Measurements from ENCODE around the gene ISG20L2.

The ISG20L2 gene

GRCh38 chr1:156721131-156721530 is 7.4 kb downstream of the ISG20L2 start:
- Mint-ChIP-seq H3K4me3 (no peak overlapping the region), H3K36me3 (peaks cover 36% of the 10 kb centered on the region), H3K27ac (no peak overlapping the region), H3K27me3 (no peaks in the 10 kb centered on the region), H3K9me3 (no peaks in the 10 kb centered on the region), H3K4me1 (peaks cover 16% of the 10 kb centered on the region)
- no peak for DNase-seq
- CTCF ChIA-PET, result interaction anchor here (0.8 to 1.5 kb wide), 8 partner anchors 9 to 206 kb away, joined by 3 to 12 read pairs (median 4); partner anchors contain the start of genes INSRR and NTRK1

- Mint-ChIP-seq H3K27ac (no peak overlapping the region), H3K36me3 (peaks cover 29% of the 10 kb centered on the region), H3K4me3 (no peak overlapping the region), H3K9me3 (no peaks in the 10 kb centered on the region), H3K27me3 (no peaks in the 10 kb centered on the region), H3K4me1 (no peaks in the 10 kb centered on the region)
- no peak for DNase-seq
- CTCF ChIA-PET, result interaction anchor here (4.6 to 6.0 kb wide), 2 partner anchors 9 to 28 kb away, joined by 28 to 34 read pairs; no protein-coding TSS in a partner anchor
Measured at GRCh38 chr1:156717351-156717750, 11.2 kb downstream of the ISG20L2 start.

GRCh38 chr1:156714830-156715229 is 13.7 kb downstream of the ISG20L2 start:
- no peaks in the 10 kb centered on the region for H3K4me1 Mint-ChIP-seq
- no peak overlapping the region for H3K4me3 Mint-ChIP-seq
- DNase-seq, result no peak
- CTCF ChIA-PET, result interaction anchor here (1.0 to 6.0 kb wide), 6 partner anchors 9 to 57 kb away, joined by 3 to 34 read pairs (median 15); partner anchors contain the start of gene CRABP2
- no peaks in the 10 kb centered on the region for H3K9me3 Mint-ChIP-seq
- H3K27me3 Mint-ChIP-seq, result no peaks in the 10 kb centered on the region
- H3K27ac Mint-ChIP-seq, result peak overlapping the region; percentile 15
- peaks cover 19% of the 10 kb centered on the region for H3K36me3 Mint-ChIP-seq

GRCh38 chr1:156712626-156713025 is 15.9 kb downstream of the ISG20L2 start:
- Mint-ChIP-seq H3K9me3 (no peaks in the 10 kb centered on the region), H3K4me3 (no peak overlapping the region), H3K4me1 (peaks cover 1% of the 10 kb centered on the region), H3K27ac (no peak overlapping the region), H3K27me3 (peaks cover 9% of the 10 kb centered on the region), H3K36me3 (peaks cover 19% of the 10 kb centered on the region)
- no peak for DNase-seq
- CTCF ChIA-PET, result interaction anchor here (1.8 to 6.0 kb wide), 3 partner anchors 9 to 23 kb away, joined by 4 to 28 read pairs (median 25); partner anchors contain the start of genes ISG20L2 and METTL25B

- Mint-ChIP-seq H3K27me3 (peaks cover 23% of the 10 kb centered on the region), H3K9me3 (no peaks in the 10 kb centered on the region), H3K27ac (no peak overlapping the region), H3K4me1 (peaks cover 14% of the 10 kb centered on the region), H3K36me3 (peaks cover 12% of the 10 kb centered on the region), H3K4me3 (no peak overlapping the region)
- no peak for DNase-seq
- CTCF ChIA-PET, result interaction anchor here (0.8 to 6.0 kb wide), 11 partner anchors 9 to 103 kb away, joined by 3 to 28 read pairs (median 4); partner anchors contain the start of genes ISG20L2 and METTL25B
Measured at GRCh38 chr1:156711011-156711817, 17.4 kb downstream of the ISG20L2 start.

- CTCF ChIA-PET, result interaction anchor here (0.9 to 3.3 kb wide), 4 partner anchors 17 to 101 kb away, joined by 3 to 25 read pairs (median 3); partner anchors contain the start of genes ISG20L2 and METTL25B
- Mint-ChIP-seq H3K36me3 (peaks cover 2% of the 10 kb centered on the region), H3K27me3 (peaks cover 36% of the 10 kb centered on the region), H3K9me3 (no peaks in the 10 kb centered on the region), H3K4me3 (no peak overlapping the region), H3K4me1 (peaks cover 24% of the 10 kb centered on the region), H3K27ac (no peak overlapping the region)
- no peak for DNase-seq
Measured at GRCh38 chr1:156709757-156710489, 18.6 kb downstream of the ISG20L2 start.

GRCh38 chr1:156709031-156709430 is 19.5 kb downstream of the ISG20L2 start:
- DNase-seq, result no peak
- Mint-ChIP-seq H3K27ac (no peak overlapping the region), H3K9me3 (no peaks in the 10 kb centered on the region), H3K27me3 (peaks cover 45% of the 10 kb centered on the region), H3K4me1 (peaks cover 24% of the 10 kb centered on the region), H3K4me3 (no peak overlapping the region), H3K36me3 (no peaks in the 10 kb centered on the region)
- CTCF ChIA-PET, result interaction anchor here (1.1 to 12.1 kb wide), 3 partner anchors 16 to 49 kb away, joined by 3 to 237 read pairs (median 6); no protein-coding TSS in a partner anchor

- peaks cover 24% of the 10 kb centered on the region for H3K4me1 Mint-ChIP-seq
- H3K36me3 Mint-ChIP-seq, result no peaks in the 10 kb centered on the region
- no peaks in the 10 kb centered on the region for H3K9me3 Mint-ChIP-seq
- no peak overlapping the region for H3K4me3 Mint-ChIP-seq
- CTCF ChIA-PET, result interaction anchor here (1.1 to 12.1 kb wide), 4 partner anchors 17 to 152 kb away, joined by 3 to 237 read pairs (median 8); partner anchors contain the start of genes INSRR and NTRK1
- H3K27ac Mint-ChIP-seq, result no peak overlapping the region
- H3K27me3 Mint-ChIP-seq, result peaks cover 53% of the 10 kb centered on the region
- no peak for DNase-seq
Measured at GRCh38 chr1:156708218-156708661, 20.3 kb downstream of the ISG20L2 start.

- Mint-ChIP-seq H3K4me3 (no peak overlapping the region), H3K27ac (no peak overlapping the region), H3K36me3 (no peaks in the 10 kb centered on the region), H3K9me3 (no peaks in the 10 kb centered on the region), H3K4me1 (peaks cover 24% of the 10 kb centered on the region), H3K27me3 (peaks cover 59% of the 10 kb centered on the region)
- DNase-seq, result no peak
- CTCF ChIA-PET, result interaction anchor here (0.7 to 12.1 kb wide), 12 partner anchors 8 to 183 kb away, joined by 3 to 237 read pairs (median 8); partner anchors contain the start of genes INSRR and NTRK1
Measured at GRCh38 chr1:156707417-156708217, 20.9 kb downstream of the ISG20L2 start.

GRCh38 chr1:156706657-156707416 is 21.7 kb downstream of the ISG20L2 start:
- Mint-ChIP-seq H3K27ac (peak overlapping the region; percentile 65), H3K27me3 (peaks cover 67% of the 10 kb centered on the region), H3K36me3 (no peaks in the 10 kb centered on the region), H3K4me1 (peaks cover 24% of the 10 kb centered on the region), H3K4me3 (peak overlapping the region; percentile 77), H3K9me3 (no peaks in the 10 kb centered on the region)
- DNase-seq, result no peak
- CTCF ChIA-PET, result interaction anchor here (0.6 to 12.1 kb wide), 18 partner anchors 8 to 184 kb away, joined by 3 to 237 read pairs (median 6); partner anchors contain the start of genes INSRR, NES and NTRK1

- H3K27me3 Mint-ChIP-seq, result peaks cover 72% of the 10 kb centered on the region
- no peak overlapping the region for H3K27ac Mint-ChIP-seq
- H3K4me3 Mint-ChIP-seq, result peak overlapping the region; percentile 77
- H3K4me1 Mint-ChIP-seq, result peaks cover 24% of the 10 kb centered on the region
- H3K36me3 Mint-ChIP-seq, result no peaks in the 10 kb centered on the region
- CTCF ChIA-PET, result interaction anchor here (0.6 to 12.1 kb wide), 24 partner anchors 9 to 183 kb away, joined by 3 to 237 read pairs (median 4); partner anchors contain the start of genes INSRR, NES and NTRK1
- peak; percentile 78 for DNase-seq
- no peaks in the 10 kb centered on the region for H3K9me3 Mint-ChIP-seq
Measured at GRCh38 chr1:156705918-156706656, 22.5 kb downstream of the ISG20L2 start.

- H3K4me3 Mint-ChIP-seq, result peak within 1 kb of the TSS; percentile 77
- H3K27ac Mint-ChIP-seq, result no peak within 1 kb of the TSS
- CTCF ChIA-PET, result interaction anchor here (0.7 to 12.1 kb wide), 20 partner anchors 10 to 204 kb away, joined by 3 to 237 read pairs (median 6); partner anchors contain the start of genes INSRR, NES and NTRK1
- H3K9me3 Mint-ChIP-seq, result no peaks in the 10 kb centered on the region
- H3K4me1 Mint-ChIP-seq, result peaks cover 27% of the 10 kb centered on the region
- peaks cover 79% of the 10 kb centered on the region for H3K27me3 Mint-ChIP-seq
- H3K36me3 Mint-ChIP-seq, result no peaks in the 10 kb centered on the region
- peak; percentile 34 for DNase-seq
Measured at GRCh38 chr1:156705321-156705917, 23.1 kb downstream of the ISG20L2 start, which contains the start of gene CRABP2. TSS of gene CRABP2 (minus strand) at chr1:156705583. CDS start at chr1:156705446, 137 bp downstream.
